ENCODE data around the gene RPL36A.

RPL36A gene

GRCh38 chrX:101442085-101442484 is 51.3 kb downstream of the RPL36A start:
- DNase-seq (ENCODE audit: low spot score), result no peak
